NCI-H526 treated with DMSO at 0.1 percent for 48 hours (cell line): Measurements from ENCODE around the gene TMEM229B.
"Not testable (repeated sequence)": the region's sequence is repeated elsewhere in the genome, so short reads cannot be mapped to it uniquely, and the experiment has no call there.

Experiments
- DNase-seq: peaks from one replicate; lab custom pipeline; 2025; lab: John Stamatoyannopoulos, UW

TMEM229B gene

GRCh38 chr14:67453575-67454300 lies 34.8 kb downstream of the TMEM229B start:
- no peak for DNase-seq

- DNase-seq = not testable (repeated sequence)
Observed at GRCh38 chr14:67451667-67452066, 36.9 kb downstream of the TMEM229B start.

- no peak for DNase-seq
Observed at GRCh38 chr14:67449096-67449495, 39.4 kb downstream of the TMEM229B start.

GRCh38 chr14:67447033-67447381 lies 41.5 kb downstream of the TMEM229B start:
- DNase-seq = no peak

- no peak for DNase-seq
Observed at GRCh38 chr14:67446371-67447032, 42.0 kb downstream of the TMEM229B start.

GRCh38 chr14:67444395-67444794 lies 44.1 kb downstream of the TMEM229B start:
- DNase-seq = no peak

GRCh38 chr14:67442139-67442906 lies 46.2 kb downstream of the TMEM229B start:
- DNase-seq = no peak

- no peak for DNase-seq
Observed at GRCh38 chr14:67441672-67442071, 46.8 kb downstream of the TMEM229B start.

- no peak for DNase-seq
Observed at GRCh38 chr14:67441256-67441655, 47.3 kb downstream of the TMEM229B start.

GRCh38 chr14:67440513-67440912 lies 48.0 kb downstream of the TMEM229B start:
- no peak for DNase-seq

GRCh38 chr14:67438969-67439368 lies 49.6 kb downstream of the TMEM229B start:
- no peak for DNase-seq

- no peak for DNase-seq
Observed at GRCh38 chr14:67436006-67436866, 52.3 kb downstream of the TMEM229B start.

GRCh38 chr14:67435603-67436002 lies 52.9 kb downstream of the TMEM229B start:
- DNase-seq = no peak

GRCh38 chr14:67432050-67432564 lies 56.4 kb downstream of the TMEM229B start:
- DNase-seq = no peak

GRCh38 chr14:67429510-67430205 lies 58.9 kb downstream of the TMEM229B start:
- DNase-seq = no peak

GRCh38 chr14:67428501-67429031 lies 60.0 kb downstream of the TMEM229B start:
- no peak for DNase-seq

GRCh38 chr14:67426983-67427606 lies 61.4 kb downstream of the TMEM229B start:
- DNase-seq = peak; percentile 70

GRCh38 chr14:67426161-67426560 lies 62.4 kb downstream of the TMEM229B start:
- no peak for DNase-seq

- no peak for DNase-seq
Observed at GRCh38 chr14:67425608-67426007, 62.9 kb downstream of the TMEM229B start.

- DNase-seq = no peak
Observed at GRCh38 chr14:67424539-67424938, 64.0 kb downstream of the TMEM229B start.
